Measurements from ENCODE around the gene WDR90.

WDR90 gene

DNA sequence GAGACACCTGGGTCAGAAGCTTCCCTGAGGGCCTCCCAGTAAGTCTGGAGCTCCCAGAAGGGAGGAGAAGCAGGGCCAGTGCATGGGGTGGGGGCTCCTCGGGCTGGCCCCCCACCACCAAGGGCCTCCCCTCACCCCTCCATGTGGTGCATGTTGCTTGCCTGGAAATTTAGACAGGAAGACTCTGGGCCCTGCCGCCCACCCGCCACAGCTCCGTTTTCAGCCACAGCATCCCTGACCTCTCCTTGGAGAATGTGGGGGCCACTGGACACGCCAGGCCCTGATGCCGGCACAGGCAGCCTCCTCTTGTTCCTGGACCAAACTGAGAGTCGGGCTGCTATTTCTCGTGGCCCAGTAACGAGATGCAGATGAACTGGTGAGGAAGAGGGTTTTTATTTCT is 10.3 kb upstream of the WDR90 start:
- no peak for DNase-seq (ENCODE audit: low read depth in 2 of 2)

DNA sequence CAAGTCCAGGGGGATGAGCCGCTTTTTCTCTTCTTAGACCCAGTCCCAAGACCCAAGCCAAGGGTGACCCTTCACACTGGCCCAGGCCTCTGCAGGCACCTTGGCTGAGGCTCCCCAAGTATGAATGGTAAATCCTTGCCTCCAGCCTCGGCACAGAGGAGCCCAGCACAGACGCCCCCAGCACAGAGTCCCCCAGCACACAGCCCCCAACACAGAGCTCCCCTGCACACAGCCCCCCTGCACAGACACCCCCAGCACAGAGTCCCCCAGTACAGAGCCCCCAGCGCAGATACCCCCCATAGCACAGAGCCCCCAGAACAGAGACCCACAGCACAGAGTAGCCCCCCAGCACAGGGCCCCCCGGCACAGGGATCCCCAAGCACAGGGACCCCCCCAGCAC is 8.6 kb upstream of the WDR90 start:
- DNase-seq (ENCODE audit: low read depth in 2 of 2): no peak

DNA sequence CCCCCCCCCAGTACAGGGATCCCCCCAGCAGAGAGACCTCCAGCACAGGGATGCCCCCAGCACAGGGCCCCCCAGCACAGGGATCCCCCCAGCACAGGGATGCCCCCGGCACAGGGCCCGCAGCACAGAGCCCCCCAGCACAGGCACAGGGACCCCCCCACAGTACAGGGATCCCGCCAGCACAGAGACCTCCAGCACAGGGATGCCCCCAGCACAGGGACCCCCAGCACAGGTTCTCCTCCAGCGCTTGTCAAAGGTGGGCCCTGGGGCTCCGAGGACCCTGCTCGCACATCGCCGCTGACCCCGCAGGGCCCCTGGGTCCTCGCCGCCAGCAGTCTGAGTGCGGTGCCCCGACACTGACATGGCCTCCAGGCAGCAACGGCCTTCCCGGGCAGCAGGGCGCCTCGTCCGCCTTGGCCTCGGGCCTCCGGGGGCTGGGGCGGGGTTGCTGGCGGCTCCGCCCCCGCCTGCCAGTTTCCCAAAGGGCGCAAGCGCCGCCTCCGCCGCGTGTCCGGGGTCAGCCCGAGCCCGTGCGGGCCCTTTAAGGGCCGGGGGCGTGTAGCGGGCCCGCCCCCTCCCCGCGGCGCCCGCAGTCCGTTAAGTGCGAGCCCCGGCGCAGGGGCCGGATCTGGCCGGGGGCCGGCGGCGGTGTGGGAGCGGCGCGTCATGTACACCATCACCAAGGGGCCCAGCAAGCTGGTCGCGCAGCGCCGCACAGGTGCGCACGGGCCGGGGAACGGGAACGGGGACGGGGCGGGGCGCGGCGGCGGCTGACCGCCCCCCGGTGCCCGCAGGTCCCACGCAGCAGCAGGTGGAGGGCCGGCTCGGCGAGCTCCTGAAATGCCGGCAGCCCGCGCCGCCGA is 7.6 kb upstream of the WDR90 start, which contains the start of gene MCRIP2:
Gene MCRIP2 (plus strand): TSS at position 503 of the 863 bp plus-strand sequence. CDS start 164 bp downstream, at position 667.
- peak in 1 of 2 experiments; percentile 16 for DNase-seq (ENCODE audit: low read depth in 2 of 2)

DNA sequence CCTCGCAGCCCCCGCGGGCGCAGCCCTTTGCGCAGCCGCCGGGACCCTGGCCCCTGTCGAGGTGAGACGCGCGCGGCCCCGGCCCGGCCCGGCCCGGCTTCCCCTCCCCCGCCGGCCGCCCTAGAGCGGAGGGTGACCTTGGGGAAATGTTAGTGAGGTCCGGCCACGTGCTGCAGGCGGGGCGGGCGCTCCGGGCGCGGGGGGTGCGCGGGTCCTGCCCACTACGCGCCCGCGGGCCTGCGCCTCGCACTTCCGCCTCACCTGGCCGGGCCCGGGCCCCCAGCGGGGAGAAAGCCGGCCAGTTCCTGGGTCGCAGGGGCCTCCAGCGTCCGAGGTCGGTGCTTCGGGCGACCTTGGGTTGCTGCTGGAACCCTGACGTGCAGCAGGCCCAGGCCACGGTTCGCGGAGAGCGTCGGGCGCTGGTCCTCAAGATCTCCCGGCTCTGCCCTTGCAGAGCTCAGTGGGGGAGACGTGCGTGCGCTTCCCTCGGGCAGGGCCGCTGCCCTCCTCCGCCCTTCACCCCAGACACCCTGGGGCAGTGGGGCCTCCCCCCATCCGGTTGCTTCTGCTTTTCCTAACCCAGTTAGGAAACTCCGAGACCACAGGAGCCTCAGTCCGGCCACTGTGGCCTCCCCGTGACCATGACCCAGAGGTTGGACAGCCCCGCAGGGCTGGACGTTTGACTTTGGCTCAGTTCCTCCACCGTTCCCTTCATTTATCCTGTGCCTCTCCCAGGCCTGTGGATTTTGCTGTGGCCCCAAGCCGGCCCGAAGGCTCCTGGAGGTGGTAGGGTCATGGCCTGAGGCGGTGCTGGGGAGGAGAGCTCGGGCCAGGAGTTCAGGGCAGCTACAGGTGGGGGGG is 6.7 kb upstream of the WDR90 start:
- DNase-seq (ENCODE audit: low read depth in 2 of 2): no peak

DNA sequence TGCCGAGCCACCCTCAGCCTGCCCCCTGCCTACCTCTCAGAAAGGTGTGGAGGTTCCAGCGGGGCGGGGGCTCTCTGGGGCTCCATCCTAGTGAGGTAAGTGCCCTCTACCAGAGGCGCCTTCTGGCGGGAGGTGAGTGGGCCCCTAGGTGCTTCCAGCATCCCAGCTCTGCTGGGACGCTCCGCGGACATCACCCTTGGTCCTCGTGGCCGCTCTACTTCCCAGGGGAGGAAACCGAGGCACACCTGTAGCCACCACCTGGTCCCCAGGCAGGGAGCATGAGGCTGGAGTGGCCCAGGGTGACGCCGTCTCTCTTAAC is 6.2 kb upstream of the WDR90 start:
- no peak for DNase-seq (ENCODE audit: low read depth in 2 of 2)

DNA sequence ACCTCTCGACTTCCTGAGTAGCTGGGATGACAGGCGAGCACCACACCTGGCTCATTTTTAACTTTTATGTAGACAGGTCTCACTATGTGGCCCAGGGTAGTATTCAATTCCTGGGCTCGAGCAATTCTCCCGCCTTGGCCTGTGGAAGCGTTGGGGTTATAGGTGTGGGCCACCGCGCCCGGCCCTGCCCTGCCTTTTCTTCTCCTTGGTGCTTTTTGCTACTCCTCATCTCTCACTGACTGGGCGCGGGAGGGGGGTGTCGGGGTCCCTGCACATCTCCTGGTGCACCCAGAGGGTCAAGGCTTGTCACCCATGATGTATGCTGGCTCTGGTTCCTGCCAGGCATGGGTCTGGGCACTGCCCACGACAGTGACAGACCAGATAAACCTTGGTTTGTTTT is 4.6 kb upstream of the WDR90 start:
- DNase-seq (ENCODE audit: low read depth in 2 of 2): no peak

DNA sequence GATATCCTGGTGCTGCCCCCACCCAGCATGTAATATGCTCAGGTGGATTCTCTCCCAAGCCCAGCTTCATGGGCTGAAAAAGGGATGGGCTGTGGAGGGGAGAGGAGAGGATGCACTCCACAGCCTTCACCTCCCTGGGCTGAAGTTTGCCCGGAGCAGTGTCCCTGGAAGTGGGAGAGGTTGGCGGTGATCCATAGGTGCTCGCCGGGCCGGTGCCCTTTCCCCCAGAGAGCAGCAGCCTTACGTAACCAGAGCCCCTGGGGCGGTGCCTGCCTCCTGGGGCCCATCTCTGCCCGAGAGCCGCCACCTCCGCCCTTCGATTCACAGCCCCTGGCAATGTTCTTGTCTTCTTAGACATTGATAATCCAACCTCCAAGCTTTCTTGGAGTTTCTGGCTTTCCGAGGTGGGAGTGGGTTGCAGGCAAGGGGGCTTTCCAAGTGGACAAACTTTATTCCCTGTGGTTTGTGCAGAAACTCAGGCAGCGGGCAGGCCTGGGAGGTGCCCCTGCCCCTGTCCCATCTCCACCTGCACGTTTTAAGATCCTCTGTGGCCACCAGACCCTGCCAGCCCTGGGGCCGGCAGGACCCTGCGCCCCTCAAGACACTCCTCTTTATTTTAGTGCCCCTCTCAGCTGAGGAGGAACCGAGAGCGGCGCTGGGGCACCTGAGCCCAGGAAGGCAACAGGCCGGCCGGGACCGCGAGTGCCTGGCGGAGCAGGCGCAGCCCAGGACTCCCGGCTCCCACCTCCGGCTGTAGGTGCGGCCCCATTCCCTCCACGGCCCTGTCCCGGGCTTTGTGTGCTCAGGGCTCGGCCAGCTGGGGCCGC is 3.1 kb upstream of the WDR90 start:
- no peak for DNase-seq (ENCODE audit: low read depth in 2 of 2)

DNA sequence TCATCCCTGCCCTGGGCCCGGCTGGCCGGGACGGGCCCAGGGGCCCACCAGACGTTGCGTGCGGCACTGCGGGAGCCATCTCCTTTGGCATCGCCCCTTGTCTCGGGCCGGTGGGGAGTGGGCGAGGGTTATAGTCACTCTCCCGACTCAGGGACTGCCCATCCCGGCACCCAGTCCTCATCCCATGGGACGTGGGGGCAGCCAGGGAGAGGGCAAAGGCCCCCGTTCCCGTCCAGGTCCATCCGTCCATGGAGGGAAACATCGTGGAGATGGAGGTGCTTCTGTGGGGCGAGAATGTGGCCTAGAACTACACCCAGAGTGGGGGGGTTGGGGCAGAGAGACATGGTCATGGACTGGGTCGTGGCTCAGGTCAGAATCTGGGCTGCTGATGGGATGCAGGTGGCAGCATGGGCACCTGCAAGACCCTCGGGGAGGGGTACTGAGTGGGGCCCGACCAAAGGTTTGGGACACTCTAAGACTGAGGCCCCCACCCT is 2.4 kb upstream of the WDR90 start:
- no peak for DNase-seq (ENCODE audit: low read depth in 2 of 2)

DNA sequence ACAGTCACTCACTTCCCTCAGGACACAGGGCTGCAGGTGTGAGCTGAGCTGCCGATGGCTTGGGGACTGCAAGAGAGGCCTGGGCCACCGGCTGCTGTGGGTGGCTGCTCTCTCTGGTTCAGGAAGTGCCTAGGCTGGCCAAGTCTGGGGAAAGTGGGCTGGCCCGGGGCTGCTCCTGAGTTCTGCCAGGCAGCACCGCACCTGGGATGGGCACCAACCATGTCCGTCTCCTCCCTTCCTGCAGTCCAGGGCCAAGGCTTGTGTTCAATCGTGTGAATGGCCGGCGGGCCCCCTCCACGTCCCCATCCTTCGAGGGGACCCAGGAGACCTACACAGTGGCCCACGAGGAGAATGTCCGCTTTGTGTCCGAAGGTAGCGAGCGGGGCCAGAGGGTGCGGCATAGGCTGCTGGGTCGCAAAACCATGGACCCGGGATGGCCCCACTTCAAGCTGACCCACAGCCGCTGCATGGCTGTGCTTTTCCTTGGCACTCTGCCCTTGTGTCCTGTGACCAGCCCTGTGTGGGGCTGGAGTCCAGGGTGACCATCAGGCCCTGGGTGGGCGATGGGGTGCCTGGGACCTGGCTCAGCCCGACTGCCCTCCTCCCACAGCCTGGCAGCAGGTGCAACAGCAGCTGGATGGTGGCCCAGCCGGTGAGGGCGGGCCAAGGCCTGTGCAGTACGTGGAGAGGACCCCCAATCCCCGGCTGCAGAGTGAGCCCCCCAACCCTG is 1.8 kb upstream of the WDR90 start:
- no peak for DNase-seq (ENCODE audit: low read depth in 2 of 2)

DNA sequence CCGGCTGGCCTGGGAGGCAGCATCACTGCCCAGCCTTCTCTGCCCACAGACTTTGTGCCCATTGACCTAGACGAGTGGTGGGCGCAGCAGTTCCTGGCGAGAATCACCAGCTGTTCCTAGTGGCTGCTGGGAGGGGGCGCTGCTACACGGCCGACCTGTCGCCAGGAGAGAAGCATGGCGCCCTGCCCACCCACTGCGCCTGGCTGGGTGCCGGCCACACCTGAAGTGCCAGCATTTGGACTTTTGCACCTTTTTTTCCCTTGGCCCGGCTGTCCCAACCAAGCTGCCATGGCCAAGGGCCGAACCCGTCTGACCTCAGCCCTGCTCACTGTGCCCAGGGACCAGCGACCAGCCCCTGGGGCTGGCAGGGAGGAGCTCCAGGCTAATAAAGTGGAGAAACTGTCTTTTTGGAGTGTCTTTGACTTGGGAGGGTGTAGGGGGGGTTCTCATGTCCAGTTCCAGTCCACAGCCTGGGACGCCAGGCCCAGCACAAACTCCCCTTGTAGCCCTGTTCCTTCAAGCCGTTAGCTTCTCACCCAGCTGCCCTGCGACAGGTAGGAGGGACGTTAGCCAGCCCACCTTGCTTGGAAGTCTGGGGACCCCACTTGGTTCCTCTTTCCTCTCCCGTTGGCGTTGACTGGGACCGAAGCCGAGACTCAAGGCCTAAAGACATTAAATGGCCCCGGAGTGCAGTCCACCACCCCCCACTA is 939 bp upstream of the WDR90 start:
- no peak for DNase-seq (ENCODE audit: low read depth in 2 of 2)

DNA sequence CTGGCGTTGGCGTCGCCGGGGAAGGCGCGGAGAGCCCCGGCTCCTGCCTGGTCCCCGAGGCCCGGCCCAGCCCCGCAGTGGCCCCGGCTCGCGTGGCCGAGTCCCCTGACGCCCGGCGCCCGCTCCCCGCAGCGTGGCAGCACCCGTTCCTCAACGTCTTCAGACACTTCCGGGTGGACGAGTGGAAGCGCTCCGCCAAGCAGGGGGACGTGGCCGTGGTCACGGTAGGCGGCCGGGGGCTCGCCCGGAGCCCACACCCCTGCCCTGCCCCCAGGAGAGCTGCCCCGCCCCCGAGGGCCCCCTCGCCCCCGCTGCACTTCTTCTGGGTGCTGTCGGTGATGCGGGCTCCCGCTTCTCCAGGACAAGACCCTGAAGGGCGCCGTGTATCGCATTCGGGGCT is 466 bp downstream of the WDR90 start:
- no peak for DNase-seq (ENCODE audit: low read depth in 2 of 2)

DNA sequence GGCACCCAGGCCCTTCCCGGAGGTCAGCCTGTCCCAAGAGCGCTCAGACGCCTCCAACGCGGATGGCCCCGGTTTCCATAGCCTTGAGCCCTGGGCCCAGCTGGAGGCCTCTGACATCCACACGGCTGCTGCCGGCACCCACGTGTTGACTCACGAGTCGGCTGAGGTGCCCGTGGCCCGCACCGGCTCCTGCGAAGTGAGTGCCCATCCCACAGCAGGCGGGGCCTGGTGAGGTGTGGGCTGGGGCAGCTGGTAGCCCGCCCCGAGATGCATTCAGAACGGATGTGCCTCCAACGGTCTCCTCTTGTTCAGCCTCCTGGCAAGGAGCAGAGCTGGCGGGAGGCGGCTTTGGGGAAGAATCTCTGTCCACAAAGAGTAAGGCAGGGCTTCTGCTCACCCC is 2.7 kb downstream of the WDR90 start:
- DNase-seq (ENCODE audit: low read depth in 2 of 2): no peak

DNA sequence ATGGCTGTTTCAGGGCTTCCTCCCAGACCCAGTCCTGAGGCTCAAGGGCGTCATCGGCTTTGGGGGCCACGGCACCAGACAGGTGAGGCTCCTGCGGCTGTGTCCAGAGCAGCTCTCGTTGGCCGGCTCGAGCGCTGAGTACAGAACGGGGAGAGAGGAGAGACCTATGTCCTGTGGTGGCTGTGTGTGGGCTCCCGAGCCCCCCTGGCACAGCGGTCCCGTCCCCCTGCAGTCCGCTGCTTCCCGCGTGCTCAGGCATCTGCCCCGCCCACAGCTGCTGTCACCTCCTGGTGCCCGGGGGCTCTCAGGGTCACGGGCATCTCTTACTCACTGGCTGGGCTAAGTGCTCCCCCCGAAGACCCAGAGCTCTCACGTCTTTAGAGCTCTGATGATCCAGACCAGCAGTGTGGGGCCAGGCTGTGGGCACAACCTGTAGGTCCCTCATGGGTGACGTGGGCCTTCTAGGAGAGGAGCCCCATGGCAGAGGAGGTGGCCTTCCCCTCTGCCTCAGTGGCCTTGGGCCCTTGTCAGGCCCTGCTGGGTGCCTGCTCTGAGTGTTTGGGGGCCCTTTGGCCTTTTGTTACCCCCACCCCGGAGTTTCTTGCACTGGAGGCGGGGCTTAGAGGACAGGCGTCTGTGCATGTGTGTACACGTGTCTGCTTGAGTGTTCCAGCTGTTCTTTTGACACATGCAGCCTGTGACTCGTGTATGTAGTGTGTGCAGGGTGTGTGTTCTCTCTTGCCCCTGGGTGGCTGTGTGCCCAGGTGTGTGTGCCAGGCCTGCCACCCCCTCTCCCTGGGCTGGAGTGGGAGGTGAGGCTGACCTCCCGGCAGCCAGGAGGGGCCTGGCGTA is 3.5 kb downstream of the WDR90 start:
- DNase-seq (ENCODE audit: low read depth in 2 of 2): no peak

DNA sequence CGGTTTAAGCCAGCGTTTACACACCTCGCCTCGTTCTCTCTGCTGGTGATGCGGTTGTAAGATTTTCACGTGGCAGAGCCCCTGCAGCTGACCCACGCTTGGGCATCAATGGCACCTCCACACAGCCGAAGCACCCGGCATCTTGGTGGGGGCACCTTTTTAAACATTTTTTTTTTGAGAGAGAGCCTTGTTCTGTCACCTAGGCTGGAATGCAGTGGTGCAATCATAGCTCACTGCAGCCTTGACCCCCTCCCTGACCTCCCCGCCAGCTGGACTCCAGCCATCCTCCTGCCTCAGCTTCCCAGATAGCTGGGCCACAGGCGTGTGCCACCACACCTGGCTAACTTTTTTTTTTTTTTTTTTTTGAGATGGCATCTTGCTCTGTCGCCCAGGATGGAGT is 4.9 kb downstream of the WDR90 start:
- DNase-seq (ENCODE audit: low read depth in 2 of 2): no peak

DNA sequence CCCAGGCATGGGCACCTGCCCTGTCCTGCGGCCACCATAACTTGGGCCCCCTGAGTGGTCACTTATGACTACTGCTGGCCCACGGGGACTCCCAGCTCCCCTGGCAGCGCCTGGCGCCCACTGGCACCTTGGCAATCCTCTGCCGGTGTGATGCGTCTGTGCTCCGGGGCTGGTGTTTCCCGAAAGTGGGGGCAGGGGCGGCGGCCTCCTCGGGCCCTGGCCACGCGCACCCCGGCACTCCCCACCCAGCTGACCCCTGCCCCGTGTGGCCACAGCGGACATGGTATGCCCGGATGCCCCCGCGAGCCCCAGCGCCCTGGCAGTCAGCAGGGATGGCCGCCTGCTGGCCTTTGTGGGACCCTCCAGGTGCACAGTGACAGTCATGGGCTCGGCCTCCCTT is 8.3 kb downstream of the WDR90 start:
- DNase-seq (ENCODE audit: low read depth in 2 of 2): no peak

DNA sequence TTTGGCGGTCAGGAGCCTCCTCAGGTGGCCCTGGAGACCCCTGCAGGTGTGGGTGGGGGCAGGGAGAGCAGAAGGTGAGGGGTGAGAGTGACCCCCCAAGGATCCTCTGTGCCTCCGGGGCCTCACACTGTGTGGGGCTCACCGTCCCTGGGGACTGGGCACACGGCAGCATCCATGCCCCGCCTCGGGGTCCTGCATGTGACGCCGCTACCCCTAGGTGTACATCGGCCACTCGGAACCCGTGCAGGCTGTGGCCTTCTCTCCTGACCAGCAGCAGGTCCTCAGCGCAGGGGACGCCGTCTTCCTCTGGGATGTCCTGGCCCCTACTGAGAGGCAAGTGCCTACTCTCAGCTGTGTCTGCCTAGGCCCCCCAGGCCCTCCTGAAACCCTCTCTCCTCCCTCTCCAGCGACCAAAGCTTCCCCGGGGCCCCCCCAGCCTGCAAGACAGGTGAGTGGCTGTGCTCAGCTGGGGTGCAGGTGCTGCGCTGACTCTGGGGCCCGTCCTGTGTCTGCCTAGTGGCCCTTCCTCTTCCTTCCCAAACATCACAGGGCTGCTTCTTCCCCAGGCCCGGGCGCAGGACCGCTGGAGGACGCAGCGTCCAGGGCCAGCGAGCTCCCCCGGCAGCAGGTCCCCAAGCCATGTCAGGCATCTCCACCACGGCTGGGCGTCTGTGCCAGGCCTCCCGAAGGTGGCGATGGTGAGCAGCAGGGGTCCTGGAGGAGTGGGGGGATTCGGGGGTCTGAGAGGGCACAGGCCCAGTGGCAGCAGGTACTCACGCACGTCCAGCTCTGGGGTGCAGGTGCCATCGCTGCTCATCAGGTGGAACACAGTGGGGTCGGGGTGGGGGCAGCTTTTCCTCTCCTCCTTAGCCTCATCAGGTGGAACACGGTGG is 9.8 kb downstream of the WDR90 start:
- DNase-seq (ENCODE audit: low read depth in 2 of 2): no peak

DNA sequence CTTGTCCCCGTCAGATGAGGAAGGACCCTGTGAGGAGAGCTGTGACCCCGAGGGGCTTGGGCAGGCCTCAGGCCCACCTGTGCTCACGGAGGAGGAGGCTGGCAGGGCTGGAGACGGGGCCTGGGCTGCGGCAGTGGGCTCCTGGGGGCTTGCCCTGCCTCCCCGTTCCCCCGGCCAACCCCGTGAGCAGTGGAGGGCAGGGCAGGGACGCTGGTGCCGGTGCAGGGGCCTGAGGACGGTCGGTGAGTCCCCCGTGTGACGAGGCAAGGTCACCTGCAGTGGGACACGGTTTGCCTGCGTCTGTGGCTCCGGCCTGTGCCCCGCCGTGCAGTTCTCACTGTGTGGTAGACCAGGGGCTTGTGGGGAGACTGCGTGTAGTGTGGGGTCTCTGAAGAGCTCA is 10.5 kb downstream of the WDR90 start:
- no peak for DNase-seq (ENCODE audit: low read depth in 2 of 2)

DNA sequence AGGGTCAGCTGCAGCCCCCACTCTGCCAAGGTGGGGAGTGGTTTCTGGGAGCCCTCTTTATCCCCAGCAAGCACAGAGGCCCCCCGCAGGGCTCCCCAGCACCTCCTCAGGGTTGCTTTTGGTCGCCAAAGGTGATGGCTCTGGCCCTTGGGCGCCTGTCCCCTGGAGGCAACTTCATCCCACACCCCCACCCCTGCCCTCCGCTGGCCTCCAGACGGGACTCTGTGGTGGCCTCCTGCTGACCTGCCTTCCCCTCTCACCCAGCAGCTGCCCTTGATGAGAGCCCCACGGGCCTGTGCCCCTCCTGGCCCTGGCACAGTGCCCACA is 10.9 kb downstream of the WDR90 start:
- no peak for DNase-seq (ENCODE audit: low read depth in 2 of 2)

All from fibroblast of skin of left quadriceps (primary cell).